HUES6 (cell line): ENCODE results near the gene KRTAP1-5.
"Not testable (repeated sequence)": the region's sequence is repeated elsewhere in the genome, so short reads cannot be mapped to it uniquely, and the experiment has no call there.

ENCODE experiments used
- H3K27ac ChIP-seq: 2 replicates; pipeline ENCODE4 v1.7.0; 2013; ENCODE audit warnings: low read depth, mild to moderate bottlenecking, low read length, inconsistent platforms
- H3K27me3 ChIP-seq: 2 replicates; pipeline ENCODE4 v1.6.1; 2013; ENCODE audit warnings: low read length; ENCODE audit not compliant: control insufficient read depth, insufficient read depth
- H3K36me3 ChIP-seq: 2 replicates; pipeline ENCODE4 v1.6.1; 2013; ENCODE audit warnings: low read length; ENCODE audit not compliant: control insufficient read depth, insufficient read depth
- H3K4me1 ChIP-seq: 2 replicates; pipeline ENCODE4 v1.6.1; 2013; ENCODE audit warnings: low read length; ENCODE audit not compliant: control insufficient read depth, insufficient read depth
- H3K4me3 ChIP-seq: 2 replicates; pipeline ENCODE4 v1.5.1; 2013; ENCODE audit warnings: low read depth, low read length
- H3K9ac ChIP-seq: one replicate; pipeline ENCODE4 v1.6.1; 2013; ENCODE audit warnings: mild to moderate bottlenecking, low read length
- H3K9me3 ChIP-seq: 2 replicates; pipeline ENCODE4 v1.6.1; 2013; ENCODE audit warnings: low read depth, low read length; ENCODE audit not compliant: control insufficient read depth, insufficient read depth

The KRTAP1-5 gene

DNA sequence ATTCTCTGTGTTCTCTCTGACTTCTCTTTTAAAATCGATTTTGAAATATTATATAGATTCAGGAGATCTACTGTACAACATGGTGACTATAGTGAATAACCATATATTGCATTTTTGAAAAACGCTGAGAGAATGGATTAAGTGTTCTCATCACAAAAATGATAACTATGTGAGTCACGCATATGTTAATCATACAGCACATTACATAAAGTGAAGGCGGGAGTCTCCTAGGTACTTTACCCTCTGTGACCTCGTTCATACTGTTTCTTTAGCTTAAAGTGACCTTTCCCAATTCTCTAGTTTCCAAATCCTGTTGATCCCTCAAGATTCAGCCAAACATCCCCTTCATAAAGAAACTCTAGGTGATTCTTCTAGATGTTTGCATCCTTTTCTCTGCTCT, 24.2 kb downstream of the KRTAP1-5 start:
- Histone ChIP-seq H3K9me3 (no peaks in the 10 kb centered on the region), H3K27me3 (no peaks in the 10 kb centered on the region), H3K9ac (no peak overlapping the region), H3K27ac (no peak overlapping the region), H3K36me3 (no peaks in the 10 kb centered on the region), H3K4me1 (no peaks in the 10 kb centered on the region), H3K4me3 (no peak overlapping the region)

DNA sequence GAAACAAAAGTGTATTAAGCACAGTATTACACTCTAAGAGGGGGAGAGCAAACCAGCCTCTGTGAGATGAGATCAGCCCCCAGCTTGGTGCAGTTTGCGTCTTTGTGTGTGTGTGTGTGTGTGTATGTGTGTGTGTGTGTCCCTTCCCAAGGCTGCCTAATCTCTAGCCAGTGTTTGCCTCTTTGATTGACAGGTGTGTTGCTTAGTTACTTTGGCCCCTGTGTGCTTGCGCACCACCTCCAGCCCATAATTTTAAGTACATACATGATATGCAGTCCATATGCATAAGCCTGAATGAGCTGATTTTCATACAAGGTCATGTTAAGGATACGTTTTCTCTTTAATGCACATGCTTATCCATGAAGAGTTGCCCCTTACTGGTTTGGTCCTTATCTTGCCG, 25.2 kb downstream of the KRTAP1-5 start:
- H3K4me1 ChIP-seq, result no peaks in the 10 kb centered on the region

DNA sequence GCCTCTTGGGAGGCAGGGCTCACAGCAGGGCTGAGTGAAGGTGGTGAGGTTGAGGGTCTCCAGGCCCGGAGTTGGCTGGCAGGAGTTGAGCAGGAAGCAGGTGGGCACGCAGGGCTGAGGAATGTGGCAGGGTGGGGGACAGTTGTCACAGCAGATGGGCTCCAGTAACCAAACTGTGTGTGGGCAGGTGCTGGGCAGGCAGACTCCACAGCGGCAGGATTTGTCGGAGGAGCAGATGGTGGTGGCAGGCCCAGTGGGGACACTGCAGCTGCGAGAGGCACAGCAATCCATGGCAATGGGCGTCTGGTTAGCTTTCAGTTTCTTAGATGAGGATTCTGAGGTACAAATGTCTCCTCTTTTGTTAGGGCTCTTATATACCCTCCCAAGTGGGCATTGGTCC, 27.4 kb downstream of the KRTAP1-5 start, which contains the start of gene KRTAP3-2:
TSS of gene KRTAP3-2 (minus strand) at position 344 of the 400 bp plus-strand sequence. CDS start at position 291, 53 bp downstream.
- H3K9me3 ChIP-seq, H3K27me3 ChIP-seq: not testable (repeated sequence)

More for the DNA sequence above, 25.2 kb downstream of the KRTAP1-5 start:
- H3K4me3 ChIP-seq, result no peak overlapping the region
- no peaks in the 10 kb centered on the region for H3K27me3 ChIP-seq
- H3K9ac ChIP-seq, result no peak overlapping the region
- H3K36me3 ChIP-seq, result no peaks in the 10 kb centered on the region
- no peak overlapping the region for H3K27ac ChIP-seq
- no peaks in the 10 kb centered on the region for H3K9me3 ChIP-seq

DNA sequence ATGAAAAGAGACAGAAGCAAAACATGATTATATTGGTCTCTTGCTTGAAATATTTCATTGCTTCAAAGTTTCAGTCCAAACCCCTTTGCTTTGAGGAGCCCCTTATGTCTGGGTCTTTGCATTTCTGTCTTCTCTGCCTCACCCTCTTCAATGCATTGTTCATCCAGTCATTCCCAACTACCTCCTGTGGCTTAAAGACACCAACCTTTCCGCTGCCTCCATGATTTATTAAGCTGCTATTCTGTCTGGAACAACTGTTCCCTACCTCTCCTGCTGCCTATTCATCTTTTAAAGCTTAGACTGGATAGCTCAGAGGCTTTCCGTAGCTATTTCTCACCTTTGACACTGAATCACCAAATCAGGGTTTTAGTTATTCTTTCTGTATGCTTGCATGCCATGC, 29.6 kb downstream of the KRTAP1-5 start:
- Histone ChIP-seq H3K27me3 (no peaks in the 10 kb centered on the region), H3K9ac (no peak overlapping the region), H3K4me3 (no peak overlapping the region), H3K9me3 (no peaks in the 10 kb centered on the region), H3K27ac (no peak overlapping the region), H3K4me1 (no peaks in the 10 kb centered on the region; the same call in 1 of the 2 replicates), H3K36me3 (no peaks in the 10 kb centered on the region)

More for the DNA sequence above, 27.4 kb downstream of the KRTAP1-5 start, which contains the start of gene KRTAP3-2:
- H3K4me3 ChIP-seq, H3K4me1 ChIP-seq, H3K36me3 ChIP-seq, H3K9ac ChIP-seq, H3K27ac ChIP-seq: not testable (repeated sequence)

DNA sequence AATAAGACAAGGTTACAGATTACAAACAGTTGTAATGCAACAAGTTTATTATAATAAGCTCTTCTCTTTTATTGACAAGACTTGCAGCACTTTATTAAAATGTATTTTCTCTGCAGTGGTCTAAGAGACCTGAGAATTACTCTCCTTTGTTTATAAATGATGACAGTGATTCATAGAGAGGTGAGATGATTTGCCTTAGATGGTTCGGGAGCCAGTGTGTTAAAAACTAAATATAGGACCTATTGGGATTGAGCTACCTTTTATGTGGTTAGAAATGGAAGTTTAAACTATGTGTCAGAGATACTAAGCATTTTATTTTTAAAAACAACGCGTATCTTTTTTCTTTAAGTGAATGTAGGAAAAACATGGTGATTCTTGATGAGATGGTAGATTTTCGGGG, 30.2 kb downstream of the KRTAP1-5 start:
- H3K36me3 ChIP-seq, result no peaks in the 10 kb centered on the region
- no peaks in the 10 kb centered on the region for H3K27me3 ChIP-seq
- H3K9me3 ChIP-seq, result no peaks in the 10 kb centered on the region

DNA sequence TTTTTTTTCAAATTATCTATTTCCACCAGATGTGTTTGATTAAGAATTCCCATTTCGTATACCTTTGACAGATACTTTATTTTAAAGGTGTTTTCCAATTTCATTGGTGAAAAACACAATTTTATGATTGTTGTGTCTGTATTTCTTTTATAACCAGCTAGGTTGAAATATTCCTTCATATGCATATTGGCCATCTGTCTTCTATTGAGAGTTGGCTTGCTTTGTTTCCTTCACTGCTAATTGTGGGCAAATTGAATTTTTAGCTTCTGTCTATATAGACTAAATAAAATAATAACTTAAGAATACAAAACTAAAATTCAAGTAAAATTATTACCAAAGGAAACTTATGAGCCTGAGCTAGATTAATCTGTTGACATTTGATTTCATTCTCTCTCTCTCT, 31.9 kb downstream of the KRTAP1-5 start:
- H3K9ac ChIP-seq, result no peak overlapping the region
- H3K9me3 ChIP-seq, result no peaks in the 10 kb centered on the region
- H3K4me3 ChIP-seq, result no peak overlapping the region
- H3K27me3 ChIP-seq, result no peaks in the 10 kb centered on the region
- no peaks in the 10 kb centered on the region for H3K36me3 ChIP-seq
- no peak overlapping the region for H3K27ac ChIP-seq
- H3K4me1 ChIP-seq, result no peaks in the 10 kb centered on the region; the same call in 1 of the 2 replicates

More for the DNA sequence above, 30.2 kb downstream of the KRTAP1-5 start:
- H3K9ac ChIP-seq, result no peak overlapping the region
- no peak overlapping the region for H3K4me3 ChIP-seq
- no peaks in the 10 kb centered on the region; the same call in 1 of the 2 replicates for H3K4me1 ChIP-seq
- no peak overlapping the region for H3K27ac ChIP-seq

DNA sequence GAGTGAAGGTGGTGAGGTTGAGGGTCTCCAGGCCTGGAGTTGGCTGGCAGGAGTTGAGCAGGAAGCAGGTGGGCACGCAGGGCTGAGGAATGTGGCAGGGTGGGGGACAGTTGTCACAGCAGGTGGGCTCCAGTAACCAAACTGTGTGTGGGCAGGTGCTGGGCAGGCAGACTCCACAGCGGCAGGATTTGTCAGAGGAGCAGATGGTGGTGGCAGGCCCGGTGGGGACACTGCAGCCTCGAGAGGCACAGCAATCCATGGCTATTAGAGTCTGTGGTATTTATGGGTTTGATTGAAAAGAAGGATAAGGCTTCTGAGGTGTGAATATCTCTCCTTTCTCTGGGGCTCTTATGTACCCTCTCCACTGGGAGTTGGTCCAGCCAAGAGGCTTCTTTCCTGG, 33.2 kb downstream of the KRTAP1-5 start, which contains the start of gene KRTAP3-3:
TSS of gene KRTAP3-3 (minus strand) at position 326 of the 400 bp plus-strand sequence. CDS start at position 259, 67 bp downstream.
- no peaks in the 10 kb centered on the region; the same call in 1 of the 2 replicates for H3K4me1 ChIP-seq
- H3K9ac ChIP-seq, result no peak within 1 kb of the TSS
- H3K27me3 ChIP-seq, result no peaks in the 10 kb centered on the region
- H3K4me3 ChIP-seq, result no peak within 1 kb of the TSS
- no peaks in the 10 kb centered on the region for H3K9me3 ChIP-seq
- no peak within 1 kb of the TSS for H3K27ac ChIP-seq
- H3K36me3 ChIP-seq, result no peaks in the 10 kb centered on the region

DNA sequence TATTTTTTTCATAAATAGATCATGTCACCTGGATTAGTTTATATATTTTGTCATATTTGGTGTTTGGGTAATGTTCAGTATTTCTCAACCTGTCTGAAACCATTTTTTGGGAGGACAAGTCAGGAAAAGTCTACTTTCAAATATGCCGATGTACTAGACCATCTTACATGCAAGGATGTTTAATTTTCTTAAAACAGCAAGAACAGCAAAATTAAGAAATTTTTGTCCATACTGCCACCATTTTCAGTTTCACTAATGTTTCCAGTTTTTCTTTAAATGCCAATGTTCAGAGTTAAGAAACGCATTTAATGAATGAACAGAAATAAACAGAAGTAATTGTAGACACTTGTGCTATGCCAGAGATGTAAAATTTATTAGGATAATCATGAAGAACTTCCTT, 33.9 kb downstream of the KRTAP1-5 start:
- H3K4me1 ChIP-seq, result no peaks in the 10 kb centered on the region; the same call in 1 of the 2 replicates
- H3K27ac ChIP-seq, result no peak overlapping the region
- H3K9me3 ChIP-seq, result no peaks in the 10 kb centered on the region
- H3K27me3 ChIP-seq, result no peaks in the 10 kb centered on the region
- no peak overlapping the region for H3K4me3 ChIP-seq
- no peak overlapping the region for H3K9ac ChIP-seq
- H3K36me3 ChIP-seq, result no peaks in the 10 kb centered on the region

DNA sequence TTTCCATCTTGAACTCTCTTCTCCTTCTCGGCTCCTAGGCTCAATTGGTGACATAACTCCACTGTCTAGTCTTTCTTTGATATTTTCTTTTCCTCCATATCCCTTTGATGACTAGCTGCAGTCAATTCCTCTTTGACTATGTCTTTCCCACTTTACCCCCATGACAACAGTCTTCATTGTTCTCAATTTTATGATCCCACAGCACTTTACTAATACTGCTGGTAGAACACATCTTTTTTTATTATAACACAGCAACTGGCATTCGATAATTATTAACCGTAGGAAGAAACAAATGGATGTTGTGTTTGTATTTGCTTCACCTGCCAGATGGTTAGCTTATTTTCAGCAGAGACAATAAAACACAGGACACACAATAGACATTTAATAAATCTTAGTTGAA, 34.3 kb downstream of the KRTAP1-5 start:
- Histone ChIP-seq H3K27me3 (no peaks in the 10 kb centered on the region), H3K9ac (no peak overlapping the region), H3K27ac (no peak overlapping the region), H3K4me3 (no peak overlapping the region), H3K36me3 (no peaks in the 10 kb centered on the region), H3K4me1 (no peaks in the 10 kb centered on the region; the same call in 1 of the 2 replicates), H3K9me3 (no peaks in the 10 kb centered on the region)

DNA sequence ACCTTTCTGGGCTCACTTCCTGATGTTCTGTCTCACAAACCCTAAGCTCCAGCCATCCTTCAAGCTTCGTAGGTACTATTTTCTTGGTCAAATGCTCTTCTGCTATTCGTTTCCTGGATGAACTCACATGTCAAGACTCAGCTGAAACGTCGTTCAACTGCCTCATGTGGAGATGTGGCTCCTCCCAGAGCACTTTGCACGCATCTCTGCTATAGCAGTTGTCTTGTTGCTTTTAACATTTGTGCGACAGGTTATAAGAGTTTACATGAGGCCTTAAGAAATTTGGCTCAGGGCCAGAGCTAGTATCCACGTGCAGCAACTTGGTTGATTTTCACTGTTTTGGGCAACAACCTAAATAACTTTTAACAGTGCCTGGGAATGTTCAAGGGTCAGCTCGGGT, 40.1 kb downstream of the KRTAP1-5 start:
- Histone ChIP-seq H3K27ac (no peak overlapping the region), H3K9ac (no peak overlapping the region), H3K9me3 (no peaks in the 10 kb centered on the region), H3K27me3 (no peaks in the 10 kb centered on the region), H3K4me3 (no peak overlapping the region), H3K4me1 (no peaks in the 10 kb centered on the region), H3K36me3 (no peaks in the 10 kb centered on the region)

DNA sequence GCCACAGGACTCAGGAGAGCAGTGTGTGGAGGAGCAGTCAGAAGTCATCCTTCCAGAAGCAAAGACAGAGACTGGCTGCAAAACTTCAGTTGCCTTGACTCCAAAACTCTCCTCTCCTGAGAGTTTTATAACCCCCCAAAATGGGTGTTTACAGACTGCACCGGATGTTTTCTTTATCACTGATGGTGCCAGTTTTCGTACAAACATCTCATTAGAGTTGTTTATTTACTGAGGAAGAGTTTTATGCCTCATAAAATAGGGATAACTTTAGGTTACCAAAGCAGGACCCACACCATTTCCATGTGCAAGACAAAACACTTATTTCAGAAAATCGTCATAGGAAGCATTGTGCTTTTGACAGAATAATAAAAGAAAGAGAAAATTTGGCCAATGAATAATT, 42.8 kb downstream of the KRTAP1-5 start, which contains the start of gene KRT40:
TSS of gene KRT40 (minus strand) at position 101 of the 400 bp plus-strand sequence. CDS start at position 48, 53 bp downstream.
- no peaks in the 10 kb centered on the region for H3K9me3 ChIP-seq
- H3K4me1 ChIP-seq, result peaks cover 9% of the 10 kb centered on the region; the same call in 1 of the 2 replicates
- no peak within 1 kb of the TSS for H3K4me3 ChIP-seq
- H3K36me3 ChIP-seq, result no peaks in the 10 kb centered on the region
- H3K27ac ChIP-seq, result no peak within 1 kb of the TSS
- H3K9ac ChIP-seq, result no peak within 1 kb of the TSS
- H3K27me3 ChIP-seq, result no peaks in the 10 kb centered on the region
